Stromal cell of bone marrow (primary cell): ENCODE results near the gene LCE3B.

Source experiments
- DNase-seq: peaks from one replicate; pipeline ENCODE4 v3.0.0-alpha.2; 2012; ENCODE audit warnings: low read depth

LCE3B gene

GRCh38 chr1:152658649-152659048 is 45.0 kb downstream of the LCE3B start:
- no peak for DNase-seq

- no peak for DNase-seq
Observed at GRCh38 chr1:152663098-152663497, 49.5 kb downstream of the LCE3B start, which contains the start of gene LCE2D. TSS of gene LCE2D (plus strand) at chr1:152663380. CDS start at chr1:152664106, 726 bp downstream.
